HEK293 (cell line): ENCODE data around the gene GNA12.

Experiments used
- TCF7L2 ChIP-seq: IDR thresholded peaks from 2 replicates; pipeline ENCODE4 v1.6.1; 2011; ENCODE audit warnings: low read depth, mild to moderate bottlenecking, inconsistent platforms, low read length, moderate library complexity, borderline replicate concordance
- ZBTB1 ChIP-seq: fragments of 450-650 bp; formaldehyde crosslinking; IDR thresholded peaks from 2 replicates; pipeline ENCODE4 v1.5.1; 2016; ENCODE audit warnings: missing biosample characterization, missing genetic modification characterization
- ZNF121 ChIP-seq: fragments of 450-650 bp; formaldehyde crosslinking; IDR thresholded peaks from 2 replicates; pipeline ENCODE4 v1.5.1; 2016; ENCODE audit warnings: missing biosample characterization, missing genetic modification characterization
- ZNF169 ChIP-seq: fragments of 450-650 bp; formaldehyde crosslinking; IDR thresholded peaks from 2 replicates; pipeline ENCODE4 v1.5.1; 2016; ENCODE audit warnings: missing biosample characterization, missing genetic modification characterization
- ZNF530 ChIP-seq: fragments of 450-650 bp; formaldehyde crosslinking; IDR thresholded peaks from 2 replicates; pipeline ENCODE4 v1.5.1; 2016; ENCODE audit warnings: low read depth, missing biosample characterization, missing genetic modification characterization
- ZNF555 ChIP-seq: fragments of 450-650 bp; formaldehyde crosslinking; conservative IDR thresholded peaks from 2 replicates; pipeline ENCODE4 v1.5.1; 2017; ENCODE audit warnings: missing biosample characterization, mild to moderate bottlenecking, missing genetic modification characterization, inconsistent platforms
- ZNF768 ChIP-seq: fragments of 450-650 bp; formaldehyde crosslinking; IDR thresholded peaks from 2 replicates; pipeline ENCODE4 v1.5.1; 2018; ENCODE audit warnings: missing biosample characterization, mild to moderate bottlenecking, missing genetic modification characterization
- ZNF792 ChIP-seq: fragments of 450-650 bp; formaldehyde crosslinking; IDR thresholded peaks from 2 replicates; pipeline ENCODE4 v1.5.1; 2016; ENCODE audit warnings: missing biosample characterization, missing genetic modification characterization
- TF ChIP-seq, protein P1 (sequence below): fragments of 450-650 bp; formaldehyde crosslinking; IDR thresholded peaks from 2 replicates; pipeline ENCODE4 v1.5.1; 2016; ENCODE audit warnings: missing biosample characterization, missing genetic modification characterization
- TF ChIP-seq, protein P2 (sequence below): IDR thresholded peaks from 2 replicates; pipeline ENCODE4 v1.6.1; 2011; ENCODE audit warnings: mild to moderate bottlenecking, low read depth, low read length, borderline replicate concordance
- TF ChIP-seq, protein P3 (sequence below): fragments of 450-650 bp; formaldehyde crosslinking; IDR thresholded peaks from 2 replicates; pipeline ENCODE4 v1.5.1; 2016; ENCODE audit warnings: missing biosample characterization, missing genetic modification characterization
- TF ChIP-seq, protein P4 (sequence below): fragments of 450-650 bp; formaldehyde crosslinking; IDR thresholded peaks from 2 replicates; pipeline ENCODE4 v1.5.1; 2016; ENCODE audit warnings: missing biosample characterization, missing genetic modification characterization
- TF ChIP-seq, protein P5 (sequence below): fragments of 450-650 bp; formaldehyde crosslinking; IDR thresholded peaks from 2 replicates; pipeline ENCODE4 v1.5.1; 2016; ENCODE audit warnings: missing biosample characterization, missing genetic modification characterization

DNA sequence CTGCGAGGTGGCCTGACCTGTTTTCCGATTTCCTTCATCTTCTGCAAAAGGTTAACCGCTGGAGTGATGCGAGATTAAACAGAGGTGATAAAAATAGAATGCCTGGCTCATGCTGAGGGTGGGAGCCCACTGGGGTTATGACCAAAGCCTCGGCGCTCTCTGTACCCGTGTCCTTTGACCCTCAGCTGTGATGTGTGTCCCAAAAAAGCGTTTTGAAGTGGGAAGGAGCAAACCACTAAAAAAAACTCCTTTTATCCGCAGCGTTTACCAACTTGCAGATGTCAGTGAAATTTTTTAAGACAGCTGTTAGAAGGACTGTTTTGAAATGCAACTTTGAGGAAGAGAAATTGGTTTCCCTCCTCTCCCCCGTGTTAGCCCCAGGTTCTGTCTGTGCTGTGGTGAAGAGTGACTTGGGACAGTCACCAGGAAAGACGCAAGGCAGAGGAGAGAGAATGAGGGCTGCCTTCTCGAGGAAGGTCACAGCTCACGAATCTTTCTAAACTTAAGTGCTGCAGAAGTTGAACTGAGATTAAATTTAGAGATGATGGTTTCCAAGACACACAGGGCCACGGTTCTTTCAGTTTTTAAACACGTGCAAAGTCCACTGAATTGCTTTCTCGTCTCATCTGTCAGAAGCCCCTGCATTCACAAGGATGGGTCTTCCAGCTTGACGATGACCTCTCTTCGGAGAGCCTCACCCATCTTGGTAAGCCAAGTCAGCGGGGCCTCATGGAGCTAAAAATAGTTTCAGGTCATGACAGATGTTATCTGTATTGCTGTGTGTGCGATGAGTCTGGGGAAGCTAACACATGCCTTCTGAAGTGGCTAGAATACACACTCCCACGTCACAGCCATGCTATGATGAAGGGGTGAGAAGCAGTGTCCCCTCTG, 128.5 kb downstream of the GNA12 start:
- TF ChIP-seq ZNF530 (tag by site-specific recombination) (no peak), ZBTB1 (tag by site-specific recombination) (no peak), TCF7L2 (no peak), ZNF169 (tag by site-specific recombination) (no peak), ZNF768 (tag by site-specific recombination) (no peak), ZNF121 (tag by site-specific recombination) (no peak), ZNF555 (tag by site-specific recombination) (no peak), ZNF792 (tag by site-specific recombination) (no peak)
- TF ChIP-seq, protein P1, sequence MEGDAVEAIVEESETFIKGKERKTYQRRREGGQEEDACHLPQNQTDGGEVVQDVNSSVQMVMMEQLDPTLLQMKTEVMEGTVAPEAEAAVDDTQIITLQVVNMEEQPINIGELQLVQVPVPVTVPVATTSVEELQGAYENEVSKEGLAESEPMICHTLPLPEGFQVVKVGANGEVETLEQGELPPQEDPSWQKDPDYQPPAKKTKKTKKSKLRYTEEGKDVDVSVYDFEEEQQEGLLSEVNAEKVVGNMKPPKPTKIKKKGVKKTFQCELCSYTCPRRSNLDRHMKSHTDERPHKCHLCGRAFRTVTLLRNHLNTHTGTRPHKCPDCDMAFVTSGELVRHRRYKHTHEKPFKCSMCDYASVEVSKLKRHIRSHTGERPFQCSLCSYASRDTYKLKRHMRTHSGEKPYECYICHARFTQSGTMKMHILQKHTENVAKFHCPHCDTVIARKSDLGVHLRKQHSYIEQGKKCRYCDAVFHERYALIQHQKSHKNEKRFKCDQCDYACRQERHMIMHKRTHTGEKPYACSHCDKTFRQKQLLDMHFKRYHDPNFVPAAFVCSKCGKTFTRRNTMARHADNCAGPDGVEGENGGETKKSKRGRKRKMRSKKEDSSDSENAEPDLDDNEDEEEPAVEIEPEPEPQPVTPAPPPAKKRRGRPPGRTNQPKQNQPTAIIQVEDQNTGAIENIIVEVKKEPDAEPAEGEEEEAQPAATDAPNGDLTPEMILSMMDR = no peak
- TF ChIP-seq, protein P2, sequence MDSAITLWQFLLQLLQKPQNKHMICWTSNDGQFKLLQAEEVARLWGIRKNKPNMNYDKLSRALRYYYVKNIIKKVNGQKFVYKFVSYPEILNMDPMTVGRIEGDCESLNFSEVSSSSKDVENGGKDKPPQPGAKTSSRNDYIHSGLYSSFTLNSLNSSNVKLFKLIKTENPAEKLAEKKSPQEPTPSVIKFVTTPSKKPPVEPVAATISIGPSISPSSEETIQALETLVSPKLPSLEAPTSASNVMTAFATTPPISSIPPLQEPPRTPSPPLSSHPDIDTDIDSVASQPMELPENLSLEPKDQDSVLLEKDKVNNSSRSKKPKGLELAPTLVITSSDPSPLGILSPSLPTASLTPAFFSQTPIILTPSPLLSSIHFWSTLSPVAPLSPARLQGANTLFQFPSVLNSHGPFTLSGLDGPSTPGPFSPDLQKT = no peak
- TF ChIP-seq, protein P3, sequence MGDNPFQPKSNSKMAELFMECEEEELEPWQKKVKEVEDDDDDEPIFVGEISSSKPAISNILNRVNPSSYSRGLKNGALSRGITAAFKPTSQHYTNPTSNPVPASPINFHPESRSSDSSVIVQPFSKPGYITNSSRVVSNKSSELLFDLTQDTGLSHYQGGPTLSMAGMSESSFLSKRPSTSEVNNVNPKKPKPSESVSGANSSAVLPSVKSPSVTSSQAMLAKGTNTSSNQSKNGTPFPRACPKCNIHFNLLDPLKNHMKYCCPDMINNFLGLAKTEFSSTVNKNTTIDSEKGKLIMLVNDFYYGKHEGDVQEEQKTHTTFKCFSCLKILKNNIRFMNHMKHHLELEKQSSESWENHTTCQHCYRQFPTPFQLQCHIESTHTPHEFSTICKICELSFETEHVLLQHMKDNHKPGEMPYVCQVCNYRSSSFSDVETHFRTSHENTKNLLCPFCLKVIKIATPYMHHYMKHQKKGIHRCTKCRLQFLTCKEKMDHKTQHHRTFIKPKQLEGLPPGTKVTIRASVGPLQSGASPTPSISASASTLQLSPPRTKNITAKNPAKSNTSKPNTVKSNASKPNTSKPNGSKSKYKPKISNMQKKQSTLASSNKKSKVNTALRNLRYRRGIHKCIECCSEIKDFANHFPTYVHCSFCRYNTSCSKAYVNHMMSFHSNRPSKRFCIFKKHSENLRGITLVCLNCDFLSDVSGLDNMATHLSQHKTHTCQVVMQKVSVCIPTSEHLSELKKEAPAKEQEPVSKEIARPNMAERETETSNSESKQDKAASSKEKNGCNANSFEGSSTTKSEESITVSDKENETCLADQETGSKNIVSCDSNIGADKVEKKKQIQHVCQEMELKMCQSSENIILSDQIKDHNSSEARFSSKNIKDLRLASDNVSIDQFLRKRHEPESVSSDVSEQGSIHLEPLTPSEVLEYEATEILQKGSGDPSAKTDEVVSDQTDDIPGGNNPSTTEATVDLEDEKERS (tag by site-specific recombination) = no peak
- TF ChIP-seq, protein P4, sequence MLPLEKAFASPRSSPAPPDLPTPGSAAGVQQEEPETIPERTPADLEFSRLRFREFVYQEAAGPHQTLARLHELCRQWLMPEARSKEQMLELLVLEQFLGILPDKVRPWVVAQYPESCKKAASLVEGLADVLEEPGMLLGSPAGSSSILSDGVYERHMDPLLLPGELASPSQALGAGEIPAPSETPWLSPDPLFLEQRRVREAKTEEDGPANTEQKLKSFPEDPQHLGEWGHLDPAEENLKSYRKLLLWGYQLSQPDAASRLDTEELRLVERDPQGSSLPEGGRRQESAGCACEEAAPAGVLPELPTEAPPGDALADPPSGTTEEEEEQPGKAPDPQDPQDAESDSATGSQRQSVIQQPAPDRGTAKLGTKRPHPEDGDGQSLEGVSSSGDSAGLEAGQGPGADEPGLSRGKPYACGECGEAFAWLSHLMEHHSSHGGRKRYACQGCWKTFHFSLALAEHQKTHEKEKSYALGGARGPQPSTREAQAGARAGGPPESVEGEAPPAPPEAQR (tag by site-specific recombination) = no peak
- TF ChIP-seq, protein P5, sequence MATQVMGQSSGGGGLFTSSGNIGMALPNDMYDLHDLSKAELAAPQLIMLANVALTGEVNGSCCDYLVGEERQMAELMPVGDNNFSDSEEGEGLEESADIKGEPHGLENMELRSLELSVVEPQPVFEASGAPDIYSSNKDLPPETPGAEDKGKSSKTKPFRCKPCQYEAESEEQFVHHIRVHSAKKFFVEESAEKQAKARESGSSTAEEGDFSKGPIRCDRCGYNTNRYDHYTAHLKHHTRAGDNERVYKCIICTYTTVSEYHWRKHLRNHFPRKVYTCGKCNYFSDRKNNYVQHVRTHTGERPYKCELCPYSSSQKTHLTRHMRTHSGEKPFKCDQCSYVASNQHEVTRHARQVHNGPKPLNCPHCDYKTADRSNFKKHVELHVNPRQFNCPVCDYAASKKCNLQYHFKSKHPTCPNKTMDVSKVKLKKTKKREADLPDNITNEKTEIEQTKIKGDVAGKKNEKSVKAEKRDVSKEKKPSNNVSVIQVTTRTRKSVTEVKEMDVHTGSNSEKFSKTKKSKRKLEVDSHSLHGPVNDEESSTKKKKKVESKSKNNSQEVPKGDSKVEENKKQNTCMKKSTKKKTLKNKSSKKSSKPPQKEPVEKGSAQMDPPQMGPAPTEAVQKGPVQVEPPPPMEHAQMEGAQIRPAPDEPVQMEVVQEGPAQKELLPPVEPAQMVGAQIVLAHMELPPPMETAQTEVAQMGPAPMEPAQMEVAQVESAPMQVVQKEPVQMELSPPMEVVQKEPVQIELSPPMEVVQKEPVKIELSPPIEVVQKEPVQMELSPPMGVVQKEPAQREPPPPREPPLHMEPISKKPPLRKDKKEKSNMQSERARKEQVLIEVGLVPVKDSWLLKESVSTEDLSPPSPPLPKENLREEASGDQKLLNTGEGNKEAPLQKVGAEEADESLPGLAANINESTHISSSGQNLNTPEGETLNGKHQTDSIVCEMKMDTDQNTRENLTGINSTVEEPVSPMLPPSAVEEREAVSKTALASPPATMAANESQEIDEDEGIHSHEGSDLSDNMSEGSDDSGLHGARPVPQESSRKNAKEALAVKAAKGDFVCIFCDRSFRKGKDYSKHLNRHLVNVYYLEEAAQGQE = no peak
